Neural progenitor cell (in vitro differentiated cells): Measurements from ENCODE around the gene MAN2B2. TPM values are rescaled to one million over a fixed set of nuclear protein-coding genes. Genes with fewer than 3 reads are reported as not detected.

Experiments used
- DNase-seq: peaks from one replicate; pipeline ENCODE4 v3.0.0-alpha.2; 2016; ENCODE audit warnings: low spot score
- H2AFZ ChIP-seq: fragments of 200-600 bp; sonication (generic); replicated peaks from 2 replicates; pipeline ENCODE4 v1.6.1; 2016; ENCODE audit warnings: antibody characterized with exemption
- H3F3A ChIP-seq: fragments of 200-600 bp; sonication (generic); 2 replicates; pipeline ENCODE4 v1.6.1; 2016; ENCODE audit warnings: antibody characterized with exemption, low read depth
- H3K27ac ChIP-seq: fragments of 200-600 bp; sonication (generic); 2 replicates; pipeline ENCODE4 v1.5.1; 2016; ENCODE audit warnings: mild to moderate bottlenecking
- H3K27me3 ChIP-seq: fragments of 200-600 bp; sonication (generic); 2 replicates; pipeline ENCODE4 v1.6.1; 2016; ENCODE audit warnings: mild to moderate bottlenecking, moderate library complexity
- H3K36me3 ChIP-seq: fragments of 200-600 bp; sonication (generic); 2 replicates; pipeline ENCODE4 v1.5.1; 2016
- H3K4me1 ChIP-seq: fragments of 200-600 bp; sonication (generic); 2 replicates; pipeline ENCODE4 v1.6.1; 2016; ENCODE audit warnings: mixed run types
- H3K4me2 ChIP-seq: fragments of 200-600 bp; sonication (generic); 2 replicates; pipeline ENCODE4 v1.6.1; 2016
- H3K4me3 ChIP-seq: fragments of 200-600 bp; sonication (generic); 2 replicates; pipeline ENCODE4 v1.5.1; 2016
- H3K79me2 ChIP-seq: fragments of 200-600 bp; sonication (generic); 2 replicates; pipeline ENCODE4 v1.6.1; 2016; ENCODE audit warnings: low read depth
- H3K9ac ChIP-seq: fragments of 200-600 bp; sonication (generic); 2 replicates; pipeline ENCODE4 v1.6.1; 2016
- H3K9me3 ChIP-seq: fragments of 200-600 bp; sonication (generic); 2 replicates; pipeline ENCODE4 v1.5.1; 2016; ENCODE audit warnings: low read depth
- H4K20me1 ChIP-seq: fragments of 200-600 bp; sonication (generic); 2 replicates; pipeline ENCODE4 v1.6.1; 2016; ENCODE audit warnings: low read depth
- H3K27ac Mint-ChIP-seq: 3 replicates; pipeline ENCODE4 v1.8.0; 2021; ENCODE audit warnings: mixed read lengths
- H3K27me3 Mint-ChIP-seq: 2 replicates; pipeline ENCODE4 v1.8.0; 2022; ENCODE audit warnings: low read depth, mild to moderate bottlenecking, inconsistent platforms, moderate library complexity, mixed read lengths; ENCODE audit not compliant: insufficient read depth
- H3K36me3 Mint-ChIP-seq: 3 replicates; pipeline ENCODE4 v1.8.0; 2021; ENCODE audit warnings: mixed read lengths
- H3K4me1 Mint-ChIP-seq: 3 replicates; pipeline ENCODE4 v1.8.0; 2021; ENCODE audit warnings: mixed read lengths
- H3K4me3 Mint-ChIP-seq: 3 replicates; pipeline ENCODE4 v1.8.0; 2021; ENCODE audit warnings: mild to moderate bottlenecking, moderate library complexity, mixed read lengths
- H3K9me3 Mint-ChIP-seq: 3 replicates; pipeline ENCODE4 v1.8.0; 2020; ENCODE audit warnings: mixed read lengths
- CTCF ChIP-seq: fragments of 200-600 bp; sonication (generic); IDR thresholded peaks from 2 replicates; pipeline ENCODE4 v1.5.1; 2017; ENCODE audit warnings: antibody characterized with exemption, mild to moderate bottlenecking
- EZH2 ChIP-seq: fragments of 200-600 bp; sonication (generic); IDR thresholded peaks from 2 replicates; pipeline ENCODE4 v1.6.1; 2017; ENCODE audit warnings: antibody characterized with exemption, mild to moderate bottlenecking, moderate library complexity
- EZH2phosphoT487 ChIP-seq: fragments of 200-600 bp; sonication (generic); IDR thresholded peaks from 2 replicates; pipeline ENCODE4 v1.6.1; 2017; ENCODE audit warnings: antibody characterized with exemption
- total RNA-seq: library from RNA; depleted of rRNA; stranded (reverse); fragments of >200 nt; gene quantifications from 2 replicates; pipeline ENCODE4 v1.2.3, GENCODE V29; 2015; ENCODE audit warnings: low replicate concordance

The MAN2B2 gene
- total RNA-seq, 1 donor from 2014 or later = 2.7 TPM

- Histone ChIP-seq H3K27ac (no peak overlapping the region), H3K4me1 (no peaks in the 10 kb centered on the region), H3K9ac (no peak overlapping the region), H3K27me3 (no peaks in the 10 kb centered on the region), H3K4me2 (no peak overlapping the region), H3K36me3 (no peaks in the 10 kb centered on the region), H4K20me1 (no peaks in the 10 kb centered on the region), H3K9me3 (no peaks in the 10 kb centered on the region), H3F3A (no peaks in the 10 kb centered on the region), H2AFZ (no peak overlapping the region), H3K4me3 (no peak overlapping the region), H3K79me2 (no peaks in the 10 kb centered on the region)
- DNase-seq = no peak
- Mint-ChIP-seq H3K4me3 (no peak overlapping the region), H3K4me1 (no peaks in the 10 kb centered on the region), H3K27me3 (no peaks in the 10 kb centered on the region), H3K36me3 (no peaks in the 10 kb centered on the region), H3K9me3 (no peaks in the 10 kb centered on the region), H3K27ac (no peak overlapping the region)
- no peak for TF ChIP-seq CTCF
Observed at GRCh38 chr4:6591313-6591712, 16.3 kb downstream of the MAN2B2 start.

- no peak overlapping the region for H3K9ac ChIP-seq
- H3K27me3 ChIP-seq = no peaks in the 10 kb centered on the region
- no peaks in the 10 kb centered on the region for H3K36me3 Mint-ChIP-seq
- peaks cover 2% of the 10 kb centered on the region for H3K27me3 Mint-ChIP-seq
- TF ChIP-seq CTCF = no peak
- TF ChIP-seq EZH2phosphoT487 = no peak
- no peak for TF ChIP-seq EZH2
- H3K4me2 ChIP-seq = no peak overlapping the region
- no peaks in the 10 kb centered on the region for H3K9me3 ChIP-seq
- H3K36me3 ChIP-seq = no peaks in the 10 kb centered on the region
- no peaks in the 10 kb centered on the region for H4K20me1 ChIP-seq
- no peaks in the 10 kb centered on the region for H3K4me1 Mint-ChIP-seq
- H3K9me3 Mint-ChIP-seq = no peaks in the 10 kb centered on the region
- no peaks in the 10 kb centered on the region for H3K79me2 ChIP-seq
- no peak overlapping the region for H3K4me3 ChIP-seq
- H3F3A ChIP-seq = no peaks in the 10 kb centered on the region
- no peaks in the 10 kb centered on the region for H3K4me1 ChIP-seq
- no peak for DNase-seq
- no peak overlapping the region for H2AFZ ChIP-seq
- H3K27ac ChIP-seq = no peak overlapping the region
- H3K27ac Mint-ChIP-seq = no peak overlapping the region
- H3K4me3 Mint-ChIP-seq = no peak overlapping the region
Observed at GRCh38 chr4:6591781-6592180, 16.8 kb downstream of the MAN2B2 start.

GRCh38 chr4:6592804-6593563 lies 18.0 kb downstream of the MAN2B2 start:
- H3K4me1 Mint-ChIP-seq = no peaks in the 10 kb centered on the region
- no peak for DNase-seq
- Histone ChIP-seq H2AFZ (no peak overlapping the region), H3K9ac (no peak overlapping the region), H3K9me3 (no peaks in the 10 kb centered on the region), H3K4me2 (no peak overlapping the region), H3K4me3 (no peak overlapping the region), H3K27ac (no peak overlapping the region), H3F3A (no peaks in the 10 kb centered on the region), H3K27me3 (no peaks in the 10 kb centered on the region), H3K4me1 (no peaks in the 10 kb centered on the region), H4K20me1 (no peaks in the 10 kb centered on the region), H3K79me2 (no peaks in the 10 kb centered on the region), H3K36me3 (no peaks in the 10 kb centered on the region)
- no peak overlapping the region for H3K4me3 Mint-ChIP-seq
- H3K9me3 Mint-ChIP-seq = no peaks in the 10 kb centered on the region
- H3K27me3 Mint-ChIP-seq = peaks cover 2% of the 10 kb centered on the region
- no peak overlapping the region for H3K27ac Mint-ChIP-seq
- H3K36me3 Mint-ChIP-seq = no peaks in the 10 kb centered on the region
- TF ChIP-seq CTCF = no peak
- TF ChIP-seq EZH2phosphoT487 = no peak
- no peak for TF ChIP-seq EZH2
